Stimulated activated effector memory CD8-positive, alpha-beta T cell treated with anti-CD3 and anti-CD28 coated beads, Interleukin-12 subunit alpha, Interleukin-12 subunit beta, amount 100 ng/mL, for 72 hours (primary cell): ENCODE data around the gene MYRF.

Experiments
- ATAC-seq: fragments of 150-1000 bp; cut with Tn5 transposase; 2 replicates; pipeline ENCODE4 v1.10.0; 2021
- DNase-seq, 2 donors: peaks; one replicate each; pipeline ENCODE4 v3.0.0; 2021 to 2022; ENCODE audit warnings: low spot score in 2 of 2
- H3K27ac Mint-ChIP-seq: one replicate; pipeline ENCODE4 v1.8.0; 2022; ENCODE audit warnings: mild to moderate bottlenecking, mixed read lengths
- H3K36me3 Mint-ChIP-seq: one replicate; pipeline ENCODE4 v1.8.0; 2022; ENCODE audit warnings: mild to moderate bottlenecking, mixed read lengths
- H3K4me1 Mint-ChIP-seq: one replicate; pipeline ENCODE4 v1.8.0; 2022; ENCODE audit warnings: mixed read lengths
- H3K4me3 Mint-ChIP-seq: one replicate; pipeline ENCODE4 v1.8.0; 2022; ENCODE audit warnings: mild to moderate bottlenecking, mixed read lengths
- H3K9me3 Mint-ChIP-seq: one replicate; pipeline ENCODE4 v1.8.0; 2022; ENCODE audit warnings: mixed read lengths

Gene MYRF

DNA sequence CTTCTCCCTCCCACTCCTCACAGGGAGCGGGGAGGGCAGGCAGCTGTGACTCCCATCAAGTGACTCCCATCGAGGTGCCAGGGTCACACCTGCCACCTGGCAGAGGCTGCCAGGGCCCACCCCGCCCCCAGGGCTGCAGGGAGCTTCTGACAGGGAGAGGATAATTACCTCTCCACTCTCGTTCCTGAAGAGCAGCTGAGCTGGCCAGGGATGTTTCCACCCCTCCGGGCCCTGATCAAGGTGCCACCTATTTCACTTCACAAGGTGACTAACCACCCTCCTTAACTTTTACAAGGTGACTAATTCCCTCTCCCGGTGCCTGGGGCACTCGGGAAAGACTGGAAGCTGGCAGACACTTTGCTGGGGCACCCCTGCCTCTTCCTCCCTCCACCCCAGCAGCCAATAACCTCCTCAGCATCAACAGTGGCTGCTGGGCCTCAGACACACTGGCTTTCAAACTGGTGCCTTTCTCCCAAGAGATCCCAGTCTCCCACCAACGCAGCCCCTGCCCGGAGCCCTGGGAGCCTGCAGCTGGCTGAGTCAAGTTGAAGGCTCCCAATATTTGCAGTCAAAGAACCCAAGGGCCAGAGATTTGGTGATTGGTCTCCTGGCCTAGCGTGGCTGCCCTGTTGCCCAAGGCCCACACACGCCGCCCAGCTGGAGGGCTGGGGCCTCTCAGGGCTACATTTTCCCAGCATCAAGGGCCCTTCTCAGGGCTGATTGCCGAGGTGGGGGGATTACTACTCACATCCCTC is 22.0 kb upstream of the MYRF start:
- no peak overlapping the region for H3K4me3 Mint-ChIP-seq
- no peaks in the 10 kb centered on the region for H3K9me3 Mint-ChIP-seq
- DNase-seq = no peak
- H3K36me3 Mint-ChIP-seq = peaks cover 5% of the 10 kb centered on the region
- peaks cover 14% of the 10 kb centered on the region for H3K4me1 Mint-ChIP-seq
- peak overlapping the region; percentile 65 for H3K27ac Mint-ChIP-seq
- no peak for ATAC-seq

DNA sequence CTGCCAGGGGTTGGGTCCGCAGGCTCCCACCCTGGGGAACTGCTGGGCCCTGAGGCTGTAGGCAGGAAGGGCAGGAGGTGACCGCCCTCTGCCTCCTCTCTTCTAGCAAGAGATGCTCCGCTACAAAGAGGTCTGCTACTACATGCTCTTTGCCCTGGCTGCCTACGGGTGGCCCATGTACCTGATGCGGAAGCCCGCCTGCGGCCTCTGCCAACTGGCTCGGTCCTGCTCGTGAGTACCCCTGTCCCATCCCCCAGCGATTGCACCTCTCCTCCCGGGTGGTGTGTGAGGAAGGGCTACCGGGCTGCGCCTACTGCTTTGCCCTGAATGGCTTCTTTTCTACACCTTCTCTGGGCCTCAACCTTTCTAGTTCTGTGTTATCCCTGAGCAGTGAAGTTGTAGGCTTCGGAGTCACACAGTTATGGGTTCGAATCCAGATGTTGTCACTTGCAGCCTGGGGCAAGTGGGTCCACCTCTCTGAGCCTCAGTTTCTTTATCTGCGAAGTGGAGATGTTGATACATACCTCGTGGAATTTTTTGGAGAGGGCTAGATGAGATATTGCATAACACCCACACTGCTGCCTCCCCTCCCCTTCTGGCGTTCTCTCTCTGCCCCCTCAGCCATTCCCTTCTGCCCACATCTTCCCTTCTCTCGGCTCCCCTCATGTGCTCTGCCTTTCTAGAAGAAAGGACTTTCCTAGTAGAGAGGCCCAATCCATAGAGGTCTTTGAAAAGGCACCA is 21.1 kb upstream of the MYRF start:
- H3K36me3 Mint-ChIP-seq = peaks cover 5% of the 10 kb centered on the region
- H3K4me1 Mint-ChIP-seq = peaks cover 14% of the 10 kb centered on the region
- no peak overlapping the region for H3K4me3 Mint-ChIP-seq
- no peaks in the 10 kb centered on the region for H3K9me3 Mint-ChIP-seq
- no peak for ATAC-seq
- H3K27ac Mint-ChIP-seq = no peak overlapping the region
- no peak for DNase-seq

DNA sequence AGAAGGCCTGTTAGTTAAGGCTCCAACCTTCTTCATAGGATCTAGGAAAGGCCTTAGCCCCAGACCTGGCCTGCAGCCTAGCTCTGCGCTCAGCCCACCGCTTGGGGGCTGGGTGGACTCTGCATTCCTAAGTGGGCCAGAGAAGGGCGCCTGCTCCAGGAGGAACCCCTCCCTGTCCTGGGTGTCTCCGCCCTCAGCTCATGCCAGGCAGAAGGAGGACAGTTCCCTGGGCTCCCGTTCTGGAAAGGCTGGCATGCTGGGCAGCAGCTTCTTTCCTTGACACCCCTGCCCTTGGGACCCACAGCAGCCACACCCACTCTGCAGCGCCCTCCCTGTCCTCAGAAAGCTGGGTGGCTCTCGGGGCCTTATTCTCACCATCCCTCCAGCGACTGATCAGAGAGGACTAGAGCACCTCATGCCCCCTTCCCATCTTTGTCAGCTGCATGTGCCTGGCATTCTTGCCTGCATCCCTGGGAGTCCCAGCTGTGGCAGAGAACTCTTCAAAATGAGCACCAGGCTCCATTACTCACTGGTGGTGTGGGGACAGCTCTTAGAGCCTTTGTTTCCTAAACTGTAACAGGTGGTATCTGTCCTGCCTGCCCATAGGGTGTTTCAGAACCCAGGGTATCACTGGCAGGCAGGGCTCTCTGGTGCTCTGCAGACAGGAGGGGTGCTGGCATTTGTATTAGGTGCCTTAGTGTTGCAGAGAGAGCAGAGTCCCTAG is 20.3 kb upstream of the MYRF start:
- H3K4me1 Mint-ChIP-seq = peaks cover 14% of the 10 kb centered on the region
- H3K36me3 Mint-ChIP-seq = peaks cover 5% of the 10 kb centered on the region
- H3K9me3 Mint-ChIP-seq = no peaks in the 10 kb centered on the region
- ATAC-seq = no peak
- no peak overlapping the region for H3K27ac Mint-ChIP-seq
- H3K4me3 Mint-ChIP-seq = no peak overlapping the region
- DNase-seq = no peak

DNA sequence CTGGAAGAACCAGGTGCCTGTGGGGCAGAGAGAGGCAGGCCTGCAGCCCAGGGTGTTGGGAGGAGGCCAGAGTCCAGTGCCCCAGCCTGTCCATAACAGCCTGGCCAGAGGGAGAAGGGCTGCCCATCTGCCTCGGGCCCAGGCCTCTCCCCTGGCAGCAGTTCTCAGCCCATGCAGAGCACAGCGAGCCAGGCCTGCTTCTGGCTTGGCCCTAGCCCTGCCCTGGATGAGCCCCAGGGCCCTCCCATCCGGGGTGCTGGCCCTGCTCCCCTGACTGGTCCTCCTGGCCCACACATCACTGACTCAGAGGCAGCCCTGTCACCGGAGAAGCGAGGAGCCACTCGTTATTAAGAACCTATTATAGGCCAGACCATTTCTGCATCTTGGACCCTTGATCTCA is 19.7 kb upstream of the MYRF start:
- ATAC-seq (no peak), DNase-seq (no peak)
- no peak overlapping the region for H3K27ac Mint-ChIP-seq
- H3K36me3 Mint-ChIP-seq = peaks cover 5% of the 10 kb centered on the region
- no peaks in the 10 kb centered on the region for H3K9me3 Mint-ChIP-seq
- H3K4me3 Mint-ChIP-seq = no peak overlapping the region
- H3K4me1 Mint-ChIP-seq = peaks cover 14% of the 10 kb centered on the region

DNA sequence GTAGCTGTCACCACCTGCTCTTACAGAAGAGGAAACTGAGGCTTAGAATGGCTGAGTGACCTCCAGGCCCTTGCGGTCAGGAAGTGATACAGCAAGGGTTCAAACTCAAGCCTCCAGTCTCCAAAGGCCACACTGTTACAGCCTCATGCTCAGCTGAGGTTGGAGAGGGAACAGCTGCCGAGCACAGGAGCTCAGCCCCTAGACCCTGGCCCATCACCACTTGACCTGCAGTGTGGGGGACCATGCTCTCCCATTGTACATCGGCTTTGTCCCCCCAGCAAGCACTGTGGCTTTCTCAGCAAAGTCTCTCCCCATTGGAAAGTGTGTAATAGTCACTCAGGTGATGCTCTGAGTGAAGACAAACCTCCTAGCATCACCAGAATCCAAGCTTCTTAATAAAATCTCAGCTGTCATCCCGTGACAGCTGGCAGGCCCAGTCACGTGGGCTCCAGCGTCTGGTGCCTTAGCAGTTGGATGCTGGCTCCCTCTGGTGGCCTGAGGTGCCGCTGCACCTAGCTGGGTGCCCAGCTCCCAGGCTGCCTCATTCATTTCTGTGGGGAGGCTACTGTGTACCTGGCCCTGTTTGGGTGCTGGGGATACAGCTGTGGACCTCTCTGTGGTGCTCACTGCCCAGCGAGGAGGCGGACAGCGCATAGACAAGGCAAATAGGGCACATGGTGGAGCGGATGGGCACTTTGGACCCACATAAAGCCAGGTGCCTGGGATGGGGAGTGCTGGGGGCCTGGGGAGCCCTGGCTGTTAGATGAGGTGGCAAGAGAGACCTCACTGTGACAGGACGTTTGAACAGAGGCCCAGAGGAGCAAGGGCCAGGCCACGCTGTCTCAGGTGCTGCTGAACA is 19.1 kb upstream of the MYRF start:
- ATAC-seq (peak; percentile 87), DNase-seq (peak; percentile 77 to 87)
- H3K4me1 Mint-ChIP-seq = peaks cover 14% of the 10 kb centered on the region
- peaks cover 5% of the 10 kb centered on the region for H3K36me3 Mint-ChIP-seq
- H3K9me3 Mint-ChIP-seq = no peaks in the 10 kb centered on the region
- H3K27ac Mint-ChIP-seq = peak overlapping the region; percentile 46
- H3K4me3 Mint-ChIP-seq = no peak overlapping the region

DNA sequence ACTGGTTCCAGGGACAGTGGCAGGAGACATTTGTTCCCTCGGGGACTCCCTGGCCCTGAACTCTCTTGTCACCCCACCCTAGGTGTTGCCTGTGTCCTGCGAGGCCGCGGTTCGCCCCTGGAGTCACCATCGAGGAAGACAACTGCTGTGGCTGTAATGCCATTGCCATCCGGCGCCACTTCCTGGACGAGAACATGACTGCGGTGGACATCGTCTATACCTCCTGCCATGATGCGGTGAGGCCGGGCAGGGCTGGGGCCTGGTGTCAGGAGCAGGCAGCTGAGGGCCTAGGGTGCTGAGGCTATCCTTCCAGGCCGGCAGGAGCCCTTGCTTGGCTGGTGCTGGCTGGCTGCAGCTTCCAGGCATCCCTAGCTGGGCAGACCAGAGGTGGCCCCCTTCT is 17.7 kb upstream of the MYRF start:
- H3K36me3 Mint-ChIP-seq = peaks cover 5% of the 10 kb centered on the region

DNA sequence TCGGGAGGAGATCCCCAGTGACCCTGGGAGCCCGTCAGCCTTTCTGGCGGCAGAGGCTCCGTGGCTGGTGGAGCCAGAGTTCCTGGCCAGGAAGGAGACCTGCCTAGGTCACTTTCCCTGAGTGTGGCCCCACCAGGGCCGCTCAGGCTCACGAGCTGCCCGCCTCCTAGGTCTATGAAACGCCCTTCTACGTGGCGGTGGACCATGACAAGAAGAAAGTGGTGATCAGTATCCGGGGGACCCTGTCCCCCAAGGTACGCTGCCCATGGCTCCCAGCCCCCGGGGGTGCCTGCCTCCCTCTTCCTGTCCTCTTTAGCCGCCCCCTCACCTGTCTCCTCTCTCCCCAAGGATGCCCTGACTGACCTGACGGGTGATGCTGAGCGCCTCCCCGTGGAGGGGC is 17.0 kb upstream of the MYRF start:
- ATAC-seq = no peak
- Mint-ChIP-seq H3K4me1 (peaks cover 7% of the 10 kb centered on the region), H3K9me3 (no peaks in the 10 kb centered on the region), H3K27ac (no peak overlapping the region), H3K36me3 (peaks cover 5% of the 10 kb centered on the region), H3K4me3 (no peak overlapping the region)
- no peak for DNase-seq

More for the DNA sequence above, 17.7 kb upstream of the MYRF start:
- Mint-ChIP-seq H3K9me3 (no peaks in the 10 kb centered on the region), H3K27ac (no peak overlapping the region), H3K4me3 (no peak overlapping the region), H3K4me1 (peaks cover 7% of the 10 kb centered on the region)
- ATAC-seq = no peak
- DNase-seq = no peak

DNA sequence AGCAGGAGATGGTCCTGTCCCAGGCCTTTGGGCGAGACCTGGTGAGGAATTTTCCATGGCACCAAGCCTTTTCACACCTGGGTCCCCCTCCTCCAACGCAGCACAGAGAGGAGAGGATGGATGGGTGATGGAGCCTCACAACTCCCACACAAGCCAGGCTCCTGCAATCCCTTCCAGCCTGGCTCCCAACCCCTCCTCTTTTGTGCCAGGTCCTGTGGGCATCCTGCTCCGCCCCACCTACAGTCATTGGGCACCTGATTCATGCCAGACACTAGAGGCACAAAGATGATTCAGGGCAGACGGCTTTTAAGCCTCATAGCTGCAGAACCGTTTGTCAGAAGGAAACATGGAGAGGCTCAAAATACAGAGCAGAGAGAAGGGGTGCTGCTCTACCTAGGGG is 16.1 kb upstream of the MYRF start:
- no peaks in the 10 kb centered on the region for H3K9me3 Mint-ChIP-seq
- DNase-seq = no peak
- no peak for ATAC-seq
- H3K27ac Mint-ChIP-seq = no peak overlapping the region
- peaks cover 7% of the 10 kb centered on the region for H3K4me1 Mint-ChIP-seq
- peaks cover 5% of the 10 kb centered on the region for H3K36me3 Mint-ChIP-seq
- H3K4me3 Mint-ChIP-seq = no peak overlapping the region

DNA sequence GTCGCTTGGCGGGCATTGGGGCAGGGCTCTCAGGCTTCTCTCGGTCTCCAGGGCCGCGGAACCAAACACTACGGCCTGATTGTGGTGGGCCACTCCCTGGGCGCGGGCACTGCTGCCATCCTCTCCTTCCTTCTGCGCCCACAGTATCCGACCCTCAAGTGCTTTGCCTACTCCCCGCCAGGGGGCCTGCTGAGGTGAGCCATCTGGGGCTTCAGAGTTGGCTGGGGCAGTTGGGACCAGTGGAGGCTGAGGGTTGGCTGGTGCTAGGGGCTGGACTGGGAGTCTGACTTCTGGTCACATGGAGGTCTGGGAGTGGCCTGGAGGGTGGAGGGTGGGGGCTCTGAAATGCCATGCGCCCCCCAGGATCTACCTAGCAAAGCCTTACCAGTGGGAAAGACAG is 15.3 kb upstream of the MYRF start:
- peaks cover 5% of the 10 kb centered on the region for H3K36me3 Mint-ChIP-seq
- ATAC-seq = no peak
- no peak overlapping the region for H3K27ac Mint-ChIP-seq
- H3K4me3 Mint-ChIP-seq = no peak overlapping the region
- H3K4me1 Mint-ChIP-seq = peaks cover 7% of the 10 kb centered on the region
- no peaks in the 10 kb centered on the region for H3K9me3 Mint-ChIP-seq
- DNase-seq = no peak

DNA sequence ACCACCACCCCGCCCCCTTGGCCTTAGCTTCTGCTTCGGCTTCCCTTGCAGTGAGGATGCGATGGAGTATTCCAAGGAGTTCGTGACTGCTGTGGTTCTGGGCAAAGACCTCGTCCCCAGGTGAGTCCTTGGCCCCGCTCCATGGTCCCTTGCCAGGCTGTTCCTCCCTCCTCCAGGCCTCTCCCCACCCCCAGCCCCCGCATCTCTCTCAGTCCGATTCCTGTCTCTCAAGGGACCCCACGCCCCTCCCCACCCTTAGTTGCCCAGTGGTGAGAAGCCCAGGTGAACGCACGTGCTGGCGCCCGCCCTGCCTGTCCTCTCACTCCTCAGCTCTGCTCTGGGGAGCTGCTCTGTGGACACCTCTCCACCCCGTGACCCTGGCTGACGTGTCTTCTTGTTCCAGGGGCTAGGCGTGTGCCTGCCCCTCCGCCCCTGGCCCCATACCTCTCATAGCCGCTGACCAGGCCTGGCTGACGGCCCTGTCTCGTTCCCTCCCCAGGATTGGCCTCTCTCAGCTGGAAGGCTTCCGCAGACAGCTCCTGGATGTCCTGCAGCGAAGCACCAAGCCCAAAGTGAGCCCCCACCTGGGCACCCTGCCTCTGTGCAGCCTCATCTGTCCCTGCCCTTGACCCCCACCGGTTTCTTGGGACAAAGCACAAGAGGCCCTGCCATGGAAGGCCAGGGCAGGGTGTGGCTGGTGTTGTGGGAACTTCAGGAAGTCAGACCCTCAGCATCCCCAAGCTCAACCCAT is 14.6 kb upstream of the MYRF start:
- DNase-seq (no peak), ATAC-seq (no peak)
- Mint-ChIP-seq H3K27ac (no peak overlapping the region), H3K4me3 (no peak overlapping the region), H3K36me3 (peaks cover 5% of the 10 kb centered on the region), H3K9me3 (no peaks in the 10 kb centered on the region), H3K4me1 (peaks cover 7% of the 10 kb centered on the region)

DNA sequence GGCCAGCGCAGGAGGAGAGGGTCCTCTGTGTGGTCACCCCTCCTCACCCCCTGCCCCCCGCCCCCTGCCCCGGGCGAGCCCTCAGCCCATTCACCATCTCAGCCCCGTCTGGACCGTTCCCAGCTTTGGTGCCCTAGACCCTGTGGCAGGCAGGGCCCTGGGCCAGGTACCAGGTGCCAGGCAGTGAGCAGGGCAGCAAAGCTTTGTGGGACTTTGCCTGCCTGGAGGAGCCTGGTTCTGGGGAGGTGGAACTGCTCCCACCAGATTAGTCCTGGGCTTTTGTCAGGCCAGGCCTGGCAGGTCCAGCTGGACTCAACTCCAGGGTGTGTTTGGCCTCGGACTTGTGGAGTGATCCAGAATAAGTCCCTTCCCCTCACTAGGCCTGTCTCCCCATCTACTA is 13.7 kb upstream of the MYRF start:
- DNase-seq (no peak), ATAC-seq (no peak)
- no peak overlapping the region for H3K4me3 Mint-ChIP-seq
- H3K9me3 Mint-ChIP-seq = no peaks in the 10 kb centered on the region
- H3K36me3 Mint-ChIP-seq = no peaks in the 10 kb centered on the region
- no peak overlapping the region for H3K27ac Mint-ChIP-seq
- H3K4me1 Mint-ChIP-seq = no peaks in the 10 kb centered on the region

DNA sequence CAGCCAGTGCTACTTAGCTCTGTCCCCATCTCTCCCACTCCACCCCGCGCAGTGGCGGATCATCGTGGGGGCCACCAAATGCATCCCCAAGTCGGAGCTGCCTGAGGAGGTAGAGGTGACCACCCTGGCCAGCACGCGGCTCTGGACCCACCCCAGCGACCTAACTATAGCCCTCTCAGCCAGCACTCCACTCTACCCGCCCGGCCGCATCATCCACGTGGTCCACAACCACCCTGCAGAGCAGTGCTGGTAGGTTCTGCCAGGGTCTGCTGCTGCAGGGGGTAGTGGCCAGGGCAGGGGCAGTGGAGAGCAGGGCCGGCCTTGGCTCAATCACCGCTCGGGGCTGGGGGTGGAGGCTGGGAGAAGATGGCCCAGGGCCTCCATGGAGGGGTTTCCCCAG is 13.0 kb upstream of the MYRF start:
- DNase-seq (no peak), ATAC-seq (no peak)
- no peaks in the 10 kb centered on the region for H3K9me3 Mint-ChIP-seq
- H3K27ac Mint-ChIP-seq = no peak overlapping the region
- no peaks in the 10 kb centered on the region for H3K36me3 Mint-ChIP-seq
- H3K4me3 Mint-ChIP-seq = no peak overlapping the region
- H3K4me1 Mint-ChIP-seq = no peaks in the 10 kb centered on the region

DNA sequence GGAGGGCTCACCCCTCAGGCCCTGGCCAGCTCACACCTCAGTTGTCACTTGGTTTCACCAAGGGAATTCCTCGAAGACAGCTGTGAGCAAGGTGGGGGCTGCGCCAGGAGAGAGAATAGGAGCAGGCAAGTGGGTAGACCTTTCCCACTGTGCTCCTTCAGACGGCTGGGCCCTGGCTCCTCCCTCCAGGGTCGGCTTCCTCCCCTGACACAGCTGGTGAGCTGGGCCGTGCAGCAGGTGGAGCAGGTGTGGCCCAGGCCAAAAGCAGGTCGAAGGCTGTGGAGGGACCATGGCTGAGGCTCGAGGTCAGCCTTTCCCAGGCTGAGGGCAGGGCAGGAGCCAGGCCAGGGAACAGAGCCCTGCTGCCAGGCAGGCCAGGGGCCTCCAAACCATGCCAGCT is 12.5 kb upstream of the MYRF start:
- ATAC-seq (no peak), DNase-seq (no peak)
- Mint-ChIP-seq H3K27ac (no peak overlapping the region), H3K9me3 (no peaks in the 10 kb centered on the region), H3K4me1 (no peaks in the 10 kb centered on the region), H3K36me3 (no peaks in the 10 kb centered on the region), H3K4me3 (no peak overlapping the region)

DNA sequence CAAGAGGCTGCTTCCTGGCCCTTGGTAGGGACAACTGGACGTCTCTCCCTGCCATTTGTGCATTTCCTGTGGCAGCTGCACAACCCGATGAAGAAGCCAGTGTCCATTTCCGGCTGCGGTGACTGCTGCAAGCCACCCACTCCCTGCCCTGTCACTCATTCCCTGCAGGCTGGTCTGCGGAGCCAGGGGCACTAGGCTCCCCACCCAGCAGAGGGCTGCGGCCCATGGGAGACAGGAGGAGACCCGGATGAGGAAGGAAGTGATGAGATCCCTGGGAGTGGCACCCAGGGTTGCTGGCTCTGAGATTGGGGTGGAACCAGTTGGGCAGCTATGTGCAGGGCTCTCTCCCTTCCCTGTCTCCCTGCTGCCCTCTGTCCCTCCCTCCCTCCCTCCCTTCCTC is 10.0 kb upstream of the MYRF start:
- Mint-ChIP-seq H3K4me1 (no peaks in the 10 kb centered on the region), H3K36me3 (no peaks in the 10 kb centered on the region), H3K9me3 (no peaks in the 10 kb centered on the region), H3K27ac (no peak overlapping the region), H3K4me3 (no peak overlapping the region)
- ATAC-seq = no peak
- DNase-seq = no peak
